ENCODE measurements around the gene TNRC18.

DNA sequence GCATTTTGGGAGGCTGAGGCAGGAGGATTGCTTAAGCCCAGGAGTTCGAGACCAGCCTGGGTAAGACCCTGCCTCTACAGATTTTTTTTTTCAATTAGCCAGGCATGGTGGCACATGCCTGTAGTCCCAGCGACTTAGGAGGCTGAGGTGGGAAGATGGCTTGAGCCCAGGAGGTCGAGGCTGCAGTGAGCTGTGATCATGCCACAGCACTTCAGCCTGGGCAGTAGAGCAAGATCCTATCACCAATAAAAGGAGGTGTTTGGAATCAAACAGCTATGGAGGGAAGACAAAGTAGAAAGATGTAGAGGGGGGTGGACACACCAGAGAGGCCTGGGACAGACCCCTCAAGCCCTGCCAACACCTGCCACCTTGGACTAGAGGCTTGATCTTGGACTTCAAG is 9.1 kb upstream of the TNRC18 start:
- TF ChIP-seq POLR2A (IDR thresholded peaks at IDR 0.05; ENCODE audit: low read length), result no peak
- no peak for TF ChIP-seq GATA1 (IDR thresholded peaks at IDR 0.05; ENCODE audit: low read depth, low read length)
